Astrocyte of the hippocampus (primary cell): Measurements from ENCODE around the gene CEP350.
"Not testable (repeated sequence)": the region's sequence is repeated elsewhere in the genome, so short reads cannot be mapped to it uniquely, and the experiment has no call there.

Source experiments
- DNase-seq: peaks from one replicate; pipeline ENCODE4 v3.0.0; 2011; ENCODE audit warnings: low read depth, low spot score

CEP350 gene

DNA sequence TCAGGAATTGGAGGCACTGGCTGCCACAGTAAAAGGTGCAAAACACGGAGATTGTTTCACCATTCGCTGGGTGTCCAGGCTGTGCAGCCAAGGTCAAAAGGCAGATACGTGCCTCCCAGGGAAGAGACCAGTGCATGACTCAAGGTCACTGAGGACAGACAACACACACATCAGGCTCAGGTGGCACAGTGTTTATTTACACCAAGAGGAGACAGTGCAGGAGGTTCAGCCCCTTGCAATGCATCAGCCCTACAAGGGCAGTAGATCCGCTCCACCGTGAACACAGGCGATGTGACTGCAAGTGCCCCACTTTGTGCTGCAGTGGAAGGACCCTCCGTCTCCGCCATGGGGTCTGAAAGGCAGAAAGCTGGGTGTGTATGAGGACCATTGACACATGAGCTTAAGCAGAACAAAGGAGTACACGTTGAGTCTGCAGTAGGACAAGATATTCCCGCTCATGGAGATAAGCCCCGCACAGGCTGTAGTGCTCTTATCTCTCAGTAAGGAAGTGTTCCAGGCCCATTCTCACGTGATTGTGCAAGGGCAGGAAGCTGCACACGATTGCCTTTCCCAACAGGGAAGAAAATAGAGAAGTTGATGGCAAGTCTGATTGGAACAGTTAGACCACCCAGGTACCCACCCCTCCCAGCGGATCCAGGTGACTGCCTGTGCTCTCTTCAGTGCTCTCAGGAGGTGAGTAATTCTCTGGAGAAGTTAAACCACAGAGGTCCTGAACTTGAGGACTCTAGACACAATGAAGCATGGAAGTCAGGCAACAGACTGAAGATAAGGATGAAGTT is 162.6 kb downstream of the CEP350 start:
- no peak for DNase-seq

DNA sequence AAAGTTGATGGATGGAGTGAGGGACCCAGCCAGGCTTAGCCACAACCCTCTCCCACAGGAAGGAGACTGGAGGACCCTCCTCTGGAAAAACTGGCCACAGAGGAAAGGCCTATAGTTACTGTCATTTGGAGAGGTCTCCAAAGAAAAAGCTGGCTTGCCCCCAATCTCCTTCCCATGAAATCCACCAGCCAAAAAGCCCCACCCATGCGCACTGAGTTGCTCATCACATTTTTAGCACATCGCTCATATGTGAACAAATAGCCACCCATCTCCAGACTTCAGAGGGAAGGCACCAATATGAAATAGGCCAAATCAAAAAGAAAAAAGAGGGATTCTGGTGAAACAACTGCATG is 163.1 kb downstream of the CEP350 start:
- peak; percentile 20 for DNase-seq

DNA sequence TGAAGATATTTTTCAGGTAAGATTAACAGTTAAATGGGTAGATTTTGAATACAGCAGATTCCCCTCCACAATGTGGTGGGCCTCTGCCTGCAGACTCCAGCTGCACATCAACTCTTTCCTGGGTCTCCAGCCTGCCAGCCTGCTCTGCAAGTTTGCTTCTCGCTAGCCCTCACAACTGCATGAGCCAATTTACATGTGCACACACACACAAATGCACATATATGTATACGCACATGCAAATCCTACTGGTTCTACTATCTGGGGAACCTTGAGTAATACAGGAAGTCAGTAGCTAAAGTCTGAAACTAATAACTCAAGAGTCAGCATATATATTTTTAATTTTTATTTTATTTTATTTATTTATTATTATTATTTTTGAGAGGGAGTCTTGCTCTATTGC is 165.2 kb downstream of the CEP350 start:
- no peak for DNase-seq

- DNase-seq, result no peak
Observed at GRCh38 chr1:180123463-180123936, 168.9 kb downstream of the CEP350 start.

DNA sequence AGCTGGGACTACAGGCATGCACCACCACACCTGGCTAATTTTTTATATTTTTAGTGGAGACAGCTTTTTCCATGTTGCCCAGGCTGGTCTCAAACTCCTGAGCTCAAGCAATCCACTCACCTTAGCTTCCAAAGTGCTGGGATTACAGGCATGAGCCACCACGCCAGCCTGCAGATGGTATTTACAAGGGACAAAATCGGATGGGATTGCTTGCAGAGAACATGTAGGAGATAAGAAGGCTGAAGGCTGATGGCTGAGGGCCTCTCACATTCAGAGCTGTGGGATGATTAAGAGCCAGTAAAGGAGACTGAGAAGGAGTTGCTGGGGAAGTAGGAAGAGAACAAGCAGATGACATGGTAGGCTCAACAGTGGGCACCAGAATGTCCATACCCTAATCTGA is 176.0 kb downstream of the CEP350 start:
- DNase-seq, result no peak

- peak; percentile 32 for DNase-seq
Observed at GRCh38 chr1:180131510-180131909, 176.9 kb downstream of the CEP350 start.

DNA sequence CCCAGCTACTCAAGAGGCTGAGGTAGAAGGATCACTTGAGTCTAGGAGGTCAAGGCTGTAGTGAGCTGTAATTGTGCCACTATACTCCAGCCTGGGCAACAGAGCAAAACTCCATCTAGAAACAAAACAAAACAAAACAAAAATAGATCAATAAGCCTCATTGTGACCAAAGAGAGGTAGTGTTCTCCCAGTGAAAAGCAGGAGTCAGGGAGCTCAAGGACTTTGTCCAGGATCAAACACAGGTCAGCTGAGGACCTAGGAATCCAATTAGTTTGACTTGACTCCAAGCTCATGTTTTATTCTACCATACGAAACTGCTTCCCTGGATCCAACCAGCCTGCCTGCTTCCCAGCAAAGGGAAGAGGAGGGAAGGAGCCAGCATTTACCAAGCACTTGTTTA is 178.6 kb downstream of the CEP350 start:
- no peak for DNase-seq

DNA sequence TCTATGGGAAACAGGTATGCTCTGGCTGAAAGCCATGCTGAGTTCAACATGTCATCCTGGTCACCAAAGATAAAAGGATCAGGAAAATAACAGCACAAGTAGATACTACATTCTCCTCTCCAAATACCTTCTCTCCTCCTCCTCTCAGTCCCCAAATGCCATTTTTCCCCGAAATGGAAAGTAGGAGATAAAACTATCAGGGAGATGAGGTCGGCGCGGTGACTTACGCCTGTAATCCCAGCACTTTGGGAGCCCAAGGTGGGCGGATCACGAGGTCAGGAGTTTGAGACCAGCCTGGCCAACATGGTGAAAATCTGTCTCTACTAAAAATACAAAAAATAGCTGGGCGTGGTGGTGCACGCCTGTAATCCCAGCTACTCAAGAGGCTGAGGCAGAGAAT is 179.1 kb downstream of the CEP350 start:
- not testable (repeated sequence) for DNase-seq

- no peak for DNase-seq
Observed at GRCh38 chr1:180135535-180135934, 180.9 kb downstream of the CEP350 start.

- no peak for DNase-seq
Observed at GRCh38 chr1:180136331-180136967, 181.8 kb downstream of the CEP350 start.

DNA sequence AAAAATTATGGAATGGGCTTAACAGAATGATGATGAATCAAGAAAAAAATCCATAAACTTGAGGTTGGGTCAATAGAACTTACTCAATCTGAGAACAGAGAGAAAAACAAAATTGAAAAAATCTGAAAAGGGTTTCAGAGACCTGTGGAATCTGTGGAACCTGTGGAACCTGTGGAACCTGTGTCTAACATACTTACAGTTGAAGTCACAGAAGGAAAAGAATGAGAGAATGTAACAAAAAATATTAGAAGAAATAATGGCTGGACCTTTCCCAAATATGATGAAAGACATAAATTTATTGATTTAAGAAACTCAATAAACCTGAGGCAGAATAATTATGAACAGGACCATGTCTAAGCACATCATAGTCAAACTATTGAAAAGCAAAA is 182.4 kb downstream of the CEP350 start:
- DNase-seq, result no peak

GRCh38 chr1:180137776-180138175 is 183.2 kb downstream of the CEP350 start:
- no peak for DNase-seq

- DNase-seq, result no peak
Observed at GRCh38 chr1:180141381-180141934, 186.8 kb downstream of the CEP350 start.

- DNase-seq, result no peak
Observed at GRCh38 chr1:180143359-180143758, 188.7 kb downstream of the CEP350 start.

DNA sequence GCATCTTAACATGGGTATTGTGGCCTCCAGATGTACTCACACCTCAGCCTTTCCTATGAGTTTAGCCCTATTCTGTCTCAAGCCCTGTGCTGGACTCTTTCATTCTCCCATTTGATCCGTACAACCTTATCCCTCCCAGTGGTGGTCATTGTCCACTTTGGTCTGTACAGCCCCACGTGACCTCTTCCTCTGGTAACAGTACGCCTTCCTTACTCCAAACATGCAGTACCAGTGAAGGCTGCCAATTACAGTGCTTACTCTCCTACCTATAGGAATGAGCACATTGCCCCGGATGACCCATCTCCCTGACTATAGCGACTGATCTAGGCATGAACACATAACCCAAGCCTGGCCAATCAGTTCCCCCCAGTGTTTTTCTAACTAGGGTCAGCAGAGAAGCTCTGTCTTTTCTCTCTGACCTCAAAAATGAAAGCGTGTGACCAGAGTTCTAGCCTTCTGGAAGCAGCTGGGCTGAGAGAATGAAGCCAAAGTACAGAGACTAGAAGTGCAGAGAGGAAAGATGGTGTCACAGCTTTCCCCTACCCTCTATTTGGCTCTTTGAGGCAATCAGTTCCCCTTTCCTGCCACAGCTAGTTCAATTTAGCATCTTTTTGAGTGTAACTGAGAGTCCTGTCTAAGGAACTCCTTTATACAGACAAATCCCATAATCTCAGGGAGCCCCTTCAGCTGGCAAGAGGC is 190.2 kb downstream of the CEP350 start:
- no peak for DNase-seq

GRCh38 chr1:180145446-180145845 is 190.8 kb downstream of the CEP350 start:
- no peak for DNase-seq

DNA sequence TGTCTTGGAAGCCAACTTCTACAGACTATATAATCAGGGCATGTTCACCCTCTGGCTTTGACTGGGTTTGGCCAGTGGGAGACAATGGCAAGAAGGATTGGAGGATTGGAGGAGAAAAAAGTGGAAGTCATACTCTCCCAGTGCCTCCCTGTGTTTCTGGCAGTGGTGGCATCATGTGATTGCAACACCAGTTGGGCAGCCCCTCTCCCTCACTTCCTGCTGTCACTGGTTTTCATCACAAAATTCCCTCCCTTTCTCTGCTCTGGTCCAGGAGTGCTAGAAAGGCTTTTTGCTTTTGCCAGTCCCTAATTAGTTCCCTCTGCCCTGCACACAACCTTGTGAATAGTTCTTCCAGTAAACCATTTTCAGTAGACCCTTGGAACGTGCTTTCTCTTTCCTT is 196.4 kb downstream of the CEP350 start:
- no peak for DNase-seq

DNA sequence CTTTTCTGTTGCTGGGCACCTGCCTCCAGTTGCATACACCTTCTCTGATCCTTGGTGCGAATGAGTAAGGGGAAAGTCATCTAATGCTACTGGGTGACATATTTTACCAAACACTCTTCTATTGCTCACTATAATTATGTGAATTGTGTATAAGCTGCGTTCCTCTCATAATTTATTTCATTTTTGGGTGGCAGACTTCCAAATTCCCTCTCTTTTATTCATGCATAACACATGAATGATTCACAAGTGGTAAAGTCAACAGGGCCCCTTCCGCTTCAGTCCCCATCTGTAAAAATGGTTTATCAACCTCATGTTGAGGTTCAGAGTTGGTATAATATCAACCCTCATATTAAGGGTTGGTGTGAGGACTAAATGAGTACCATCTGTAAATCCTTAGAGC is 196.9 kb downstream of the CEP350 start:
- peak; percentile 51 for DNase-seq

GRCh38 chr1:180152588-180152987 is 198.0 kb downstream of the CEP350 start:
- DNase-seq, result no peak

GRCh38 chr1:180153032-180153431 is 198.4 kb downstream of the CEP350 start:
- DNase-seq, result no peak

- DNase-seq, result no peak
Observed at GRCh38 chr1:180154003-180154324, 199.4 kb downstream of the CEP350 start.

DNA sequence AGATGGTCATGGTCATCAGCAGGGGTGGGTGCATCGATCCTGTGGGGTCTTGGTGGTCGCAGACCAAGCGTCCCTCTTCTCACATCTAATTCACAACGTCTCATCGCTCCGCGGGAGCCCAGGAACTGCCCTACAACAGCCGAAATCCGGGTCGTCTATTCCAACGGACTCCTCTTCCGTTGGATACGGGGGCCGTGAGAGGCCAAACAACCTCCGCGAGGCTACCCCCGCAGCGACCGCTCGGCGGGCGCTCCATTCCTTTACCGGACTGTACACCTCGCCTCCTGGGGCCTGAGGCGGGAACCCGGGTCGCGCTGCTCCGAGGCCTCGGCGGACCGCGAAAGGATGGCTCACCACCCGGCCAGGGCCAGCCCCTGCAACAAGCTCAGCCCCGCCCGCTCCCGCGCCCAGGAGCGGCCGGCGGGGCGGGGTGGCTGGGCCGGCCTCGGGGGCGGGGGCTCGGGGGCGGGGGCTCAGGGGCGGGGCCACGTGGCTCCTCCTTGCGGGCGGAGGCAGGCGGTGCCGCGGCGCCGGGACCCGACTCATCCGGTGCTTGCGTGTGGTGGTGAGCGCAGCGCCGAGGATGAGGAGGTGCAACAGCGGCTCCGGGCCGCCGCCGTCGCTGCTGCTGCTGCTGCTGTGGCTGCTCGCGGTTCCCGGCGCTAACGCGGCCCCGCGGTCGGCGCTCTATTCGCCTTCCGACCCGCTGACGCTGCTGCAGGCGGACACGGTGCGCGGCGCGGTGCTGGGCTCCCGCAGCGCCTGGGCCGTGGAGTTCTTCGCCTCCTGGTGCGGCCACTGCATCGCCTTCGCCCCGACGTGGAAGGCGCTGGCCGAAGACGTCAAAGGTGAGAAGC is 199.9 kb downstream of the CEP350 start, which contains the start of gene QSOX1:
Gene QSOX1, plus strand, starts transcription at position 545 of the 857 bp plus-strand sequence. Its CDS starts 39 bp downstream, at position 584.
- DNase-seq, result peak; percentile 94
